Measurements from ENCODE around the gene LHFPL3. TPM values are rescaled to one million over a fixed set of nuclear protein-coding genes. Genes with fewer than 3 reads are reported as not detected.

Gene LHFPL3
- polyA plus RNA-seq, 1 donor from 2014 or later: 5.6 TPM

DNA sequence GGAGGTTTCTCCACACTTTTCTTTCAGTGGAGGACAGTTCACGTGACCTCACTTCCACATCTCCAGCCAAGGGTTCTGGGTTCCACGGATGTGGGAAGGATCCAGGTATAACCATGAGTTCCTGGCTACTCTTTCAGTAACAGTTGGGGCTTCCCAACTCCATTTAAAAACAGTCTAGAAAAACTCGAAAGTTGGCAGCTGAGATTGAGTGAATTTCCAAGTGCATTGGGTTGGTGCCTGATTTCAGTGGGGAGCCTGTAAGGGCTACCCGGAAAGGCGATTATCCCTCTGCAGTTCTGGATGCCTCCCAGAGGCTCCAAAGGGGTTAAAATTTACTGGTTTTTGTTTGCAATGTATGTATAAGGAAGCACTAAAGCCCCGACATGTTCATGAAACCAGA, 24.3 kb downstream of the LHFPL3 start:
- Histone ChIP-seq H3K79me2 (replicated peaks; ENCODE audit: insufficient read depth, low read length) (no peaks in the 10 kb centered on the region), H3F3A (ENCODE audit: insufficient read depth, low read length, poor library complexity, severe bottlenecking) (no peaks in the 10 kb centered on the region), H3K9ac (ENCODE audit: low read length) (no peak overlapping the region), H3K4me2 (ENCODE audit: low read length) (no peak overlapping the region), H2AFZ (ENCODE audit: low read depth, low read length) (no peak overlapping the region), H3K9me2 (ENCODE audit: insufficient read depth, low read length) (no peaks in the 10 kb centered on the region), H3K36me3 (ENCODE audit: insufficient read depth, low read length) (no peaks in the 10 kb centered on the region), H3K27me3 (ENCODE audit: insufficient read depth, low read depth, low read length) (no peaks in the 10 kb centered on the region), H3K27ac (ENCODE audit: low read length) (no peak overlapping the region), H3K4me3 (ENCODE audit: low read length) (no peak overlapping the region), H4K20me1 (ENCODE audit: insufficient read depth) (no peaks in the 10 kb centered on the region), H3K9me3 (ENCODE audit: low read length) (no peaks in the 10 kb centered on the region)
- no peak for TF ChIP-seq MXI1 (conservative IDR thresholded peaks at IDR 0.05; ENCODE audit: poor library complexity, severe bottlenecking)
- TF ChIP-seq, protein P1, sequence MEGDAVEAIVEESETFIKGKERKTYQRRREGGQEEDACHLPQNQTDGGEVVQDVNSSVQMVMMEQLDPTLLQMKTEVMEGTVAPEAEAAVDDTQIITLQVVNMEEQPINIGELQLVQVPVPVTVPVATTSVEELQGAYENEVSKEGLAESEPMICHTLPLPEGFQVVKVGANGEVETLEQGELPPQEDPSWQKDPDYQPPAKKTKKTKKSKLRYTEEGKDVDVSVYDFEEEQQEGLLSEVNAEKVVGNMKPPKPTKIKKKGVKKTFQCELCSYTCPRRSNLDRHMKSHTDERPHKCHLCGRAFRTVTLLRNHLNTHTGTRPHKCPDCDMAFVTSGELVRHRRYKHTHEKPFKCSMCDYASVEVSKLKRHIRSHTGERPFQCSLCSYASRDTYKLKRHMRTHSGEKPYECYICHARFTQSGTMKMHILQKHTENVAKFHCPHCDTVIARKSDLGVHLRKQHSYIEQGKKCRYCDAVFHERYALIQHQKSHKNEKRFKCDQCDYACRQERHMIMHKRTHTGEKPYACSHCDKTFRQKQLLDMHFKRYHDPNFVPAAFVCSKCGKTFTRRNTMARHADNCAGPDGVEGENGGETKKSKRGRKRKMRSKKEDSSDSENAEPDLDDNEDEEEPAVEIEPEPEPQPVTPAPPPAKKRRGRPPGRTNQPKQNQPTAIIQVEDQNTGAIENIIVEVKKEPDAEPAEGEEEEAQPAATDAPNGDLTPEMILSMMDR (IDR thresholded peaks at IDR 0.05; ENCODE audit: poor library complexity, severe bottlenecking): no peak

DNA sequence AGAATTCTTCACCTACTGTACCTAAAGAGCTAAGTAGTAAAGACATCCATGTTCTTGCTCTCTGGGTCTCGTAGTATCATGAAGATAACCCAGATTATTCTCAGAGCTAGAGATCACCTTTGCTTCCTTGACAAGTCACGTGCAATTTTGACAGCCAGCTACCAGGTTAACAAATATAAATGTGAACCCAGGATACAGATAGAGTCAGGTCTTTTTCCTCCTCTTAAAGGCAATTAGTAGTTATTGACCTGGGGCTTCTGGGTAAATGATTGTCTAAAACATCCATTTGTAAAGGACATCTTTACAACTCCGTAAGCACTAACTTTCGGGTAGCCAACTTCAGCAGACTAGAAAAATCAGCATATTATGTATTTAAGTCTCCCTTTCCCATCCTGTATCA, 28.8 kb downstream of the LHFPL3 start:
- H3K27me3 ChIP-seq (ENCODE audit: insufficient read depth, low read depth, low read length): no peaks in the 10 kb centered on the region
- no peak overlapping the region for H3K4me3 ChIP-seq (ENCODE audit: low read length)
- no peaks in the 10 kb centered on the region for H3K36me3 ChIP-seq (ENCODE audit: insufficient read depth, low read length)
- H3F3A ChIP-seq (ENCODE audit: insufficient read depth, low read length, poor library complexity, severe bottlenecking): no peaks in the 10 kb centered on the region
- H3K4me2 ChIP-seq (ENCODE audit: low read length): no peak overlapping the region
- no peak overlapping the region for H2AFZ ChIP-seq (ENCODE audit: low read depth, low read length)
- TF ChIP-seq, protein P2, sequence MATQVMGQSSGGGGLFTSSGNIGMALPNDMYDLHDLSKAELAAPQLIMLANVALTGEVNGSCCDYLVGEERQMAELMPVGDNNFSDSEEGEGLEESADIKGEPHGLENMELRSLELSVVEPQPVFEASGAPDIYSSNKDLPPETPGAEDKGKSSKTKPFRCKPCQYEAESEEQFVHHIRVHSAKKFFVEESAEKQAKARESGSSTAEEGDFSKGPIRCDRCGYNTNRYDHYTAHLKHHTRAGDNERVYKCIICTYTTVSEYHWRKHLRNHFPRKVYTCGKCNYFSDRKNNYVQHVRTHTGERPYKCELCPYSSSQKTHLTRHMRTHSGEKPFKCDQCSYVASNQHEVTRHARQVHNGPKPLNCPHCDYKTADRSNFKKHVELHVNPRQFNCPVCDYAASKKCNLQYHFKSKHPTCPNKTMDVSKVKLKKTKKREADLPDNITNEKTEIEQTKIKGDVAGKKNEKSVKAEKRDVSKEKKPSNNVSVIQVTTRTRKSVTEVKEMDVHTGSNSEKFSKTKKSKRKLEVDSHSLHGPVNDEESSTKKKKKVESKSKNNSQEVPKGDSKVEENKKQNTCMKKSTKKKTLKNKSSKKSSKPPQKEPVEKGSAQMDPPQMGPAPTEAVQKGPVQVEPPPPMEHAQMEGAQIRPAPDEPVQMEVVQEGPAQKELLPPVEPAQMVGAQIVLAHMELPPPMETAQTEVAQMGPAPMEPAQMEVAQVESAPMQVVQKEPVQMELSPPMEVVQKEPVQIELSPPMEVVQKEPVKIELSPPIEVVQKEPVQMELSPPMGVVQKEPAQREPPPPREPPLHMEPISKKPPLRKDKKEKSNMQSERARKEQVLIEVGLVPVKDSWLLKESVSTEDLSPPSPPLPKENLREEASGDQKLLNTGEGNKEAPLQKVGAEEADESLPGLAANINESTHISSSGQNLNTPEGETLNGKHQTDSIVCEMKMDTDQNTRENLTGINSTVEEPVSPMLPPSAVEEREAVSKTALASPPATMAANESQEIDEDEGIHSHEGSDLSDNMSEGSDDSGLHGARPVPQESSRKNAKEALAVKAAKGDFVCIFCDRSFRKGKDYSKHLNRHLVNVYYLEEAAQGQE (IDR thresholded peaks at IDR 0.05; ENCODE audit: borderline replicate concordance): no peak
- TF ChIP-seq EZH2 (IDR thresholded peaks at IDR 0.05; ENCODE audit: borderline replicate concordance, insufficient read depth, low read length, poor library complexity, severe bottlenecking): no peak
- TF ChIP-seq MXI1 (conservative IDR thresholded peaks at IDR 0.05; ENCODE audit: poor library complexity, severe bottlenecking): no peak
- TF ChIP-seq POLR2AphosphoS5 (IDR thresholded peaks at IDR 0.05): no peak
- TF ChIP-seq EP300 (conservative IDR thresholded peaks at IDR 0.05; ENCODE audit: poor library complexity, severe bottlenecking): no peak
- TF ChIP-seq RAD21 (conservative IDR thresholded peaks at IDR 0.05): no peak
- TF ChIP-seq SMC3 (conservative IDR thresholded peaks at IDR 0.05; ENCODE audit: poor library complexity): no peak
- no peak for TF ChIP-seq TAF1 (IDR thresholded peaks at IDR 0.05; ENCODE audit: low read depth)
- TF ChIP-seq, protein P1 (IDR thresholded peaks at IDR 0.05; ENCODE audit: poor library complexity, severe bottlenecking): no peak
- H3K9me3 ChIP-seq (ENCODE audit: low read length): no peaks in the 10 kb centered on the region
- no peak overlapping the region for H3K9ac ChIP-seq (ENCODE audit: low read length)
- no peaks in the 10 kb centered on the region for H3K79me2 ChIP-seq (replicated peaks; ENCODE audit: insufficient read depth, low read length)
- H3K27ac ChIP-seq (ENCODE audit: low read length): no peak overlapping the region
- H3K9me2 ChIP-seq (ENCODE audit: insufficient read depth, low read length): no peaks in the 10 kb centered on the region
- H4K20me1 ChIP-seq (ENCODE audit: insufficient read depth): no peaks in the 10 kb centered on the region
